Measurements from ENCODE around the gene PROS1. TPM values are rescaled to one million over a fixed set of nuclear protein-coding genes. Genes with fewer than 3 reads are reported as not detected.

PROS1 gene
- total and polyA plus RNA-seq, 2 of the 4 experiments (the other 2 are of a cell fraction), result 1.6 to 2.8 TPM

- Histone ChIP-seq H4K5ac (ENCODE audit: low read depth, low read length) (no peak overlapping the region), H3K36me3 (ENCODE audit: control insufficient read depth, insufficient read depth, low read length) (no peaks in the 10 kb centered on the region), H3K79me1 (ENCODE audit: low read depth in 1 of 2, low read length in 2 of 2) (no peaks in the 10 kb centered on the region), H3K4ac (ENCODE audit: low read depth, low read length) (no peak overlapping the region), H2AFZ (replicated peaks; ENCODE audit: low read length, poor library complexity) (no peak overlapping the region), H2BK5ac (ENCODE audit: low read depth, low read length, poor library complexity, severe bottlenecking) (no peak overlapping the region), H3K23ac (ENCODE audit: low read depth, low read length) (no peak overlapping the region), H3K9me1 (ENCODE audit: insufficient read depth, low read length) (no peaks in the 10 kb centered on the region), H3K27ac (ENCODE audit: insufficient read depth, low read length) (no peak overlapping the region), H3K4me2 (ENCODE audit: low read depth, low read length) (no peak overlapping the region), H3K27me3 (ENCODE audit: control insufficient read depth, insufficient read depth, low read length) (no peaks in the 10 kb centered on the region), H3K9ac (ENCODE audit: low read depth, low read length) (no peak overlapping the region), H2BK120ac (ENCODE audit: low read depth, low read length) (no peak overlapping the region), H3K14ac (replicated peaks; ENCODE audit: low read depth, low read length) (no peak overlapping the region), H2BK15ac (ENCODE audit: low read depth, low read length) (no peak overlapping the region), H4K91ac (ENCODE audit: insufficient read depth, low read depth, low read length) (no peak overlapping the region), H3K9me3 (ENCODE audit: control insufficient read depth, insufficient read depth, low read length) (no peaks in the 10 kb centered on the region), H2BK20ac (ENCODE audit: low read depth, low read length) (no peak overlapping the region), H4K20me1 (ENCODE audit: insufficient read depth, low read length) (no peaks in the 10 kb centered on the region), H3K18ac (ENCODE audit: low read depth, low read length) (no peak overlapping the region), H2AK5ac (ENCODE audit: low read depth, low read length) (no peak overlapping the region), H4K8ac (ENCODE audit: low read depth in 2 of 2, low read length in 2 of 2) (no peak overlapping the region), H3K4me3 (ENCODE audit: insufficient read depth, low read depth, low read length) (no peak overlapping the region), H2AK9ac (replicated peaks; ENCODE audit: low read depth, low read length, poor library complexity) (no peak overlapping the region), H3K4me1 (ENCODE audit: control insufficient read depth, insufficient read depth, low read length) (no peaks in the 10 kb centered on the region), H3K56ac (ENCODE audit: extremely low read depth, insufficient read depth, low read length) (no peak overlapping the region)
- dilution Hi-C loops (cut with HindIII; ENCODE audit: low sequenced_read_pairs, unreplicated experiment), result no loop called here
- DNase-seq, result no peak
- in situ Hi-C loops (cut with MboI; ENCODE audit: low sequenced_read_pairs), result no loop called here
- POLR2A ChIA-PET (ENCODE audit: unreplicated experiment), result no interaction called here
- intact Hi-C loops (cut with micrococcal nuclease), result no loop called here
- TF ChIP-seq FOS (IDR thresholded peaks at IDR 0.05; ENCODE audit: low read depth, low read length) (no peak), ELK1 (IDR thresholded peaks at IDR 0.05; ENCODE audit: borderline replicate concordance, low read depth, low read length) (no peak), RAD21 (IDR thresholded peaks at IDR 0.05; ENCODE audit: low read length) (no peak), CEBPB (IDR thresholded peaks at IDR 0.05; ENCODE audit: low read depth, low read length) (no peak)
- no peak for ATAC-seq (ENCODE audit: low read depth)
- no TSS peak for BruUV-seq (replicated peaks)
- WGBS, 2 experiments (ENCODE audit: extremely low coverage in 2 of 2, insufficient read length in 1 of 2), result 71% methylated on average over 1 of the region's 5 CpGs; no CpG with 5 or more reads in 1 of the 2 experiments
- CTCF ChIA-PET, result no interaction called here
These were observed 42.0 kb downstream of the PROS1 start for GRCh38 chr3:93931597-93932229.

All from IMR-90 (cell line).